Hepatocyte (in vitro differentiated cells): ENCODE data around the gene WIZ. TPM values are rescaled to one million over a fixed set of nuclear protein-coding genes. Genes with fewer than 3 reads are reported as not detected.

Experiments
- DNase-seq: peaks from one replicate; pipeline ENCODE4 v3.0.0-alpha.2; 2016; ENCODE audit warnings: low spot score
- H2AFZ ChIP-seq: fragments of 200-600 bp; sonication (generic); 2 replicates; pipeline ENCODE4 v1.6.0; 2016; ENCODE audit warnings: antibody characterized with exemption, mild to moderate bottlenecking
- H3K27ac ChIP-seq: fragments of 200-600 bp; sonication (generic); 2 replicates; pipeline ENCODE4 v1.5.1; 2016; ENCODE audit warnings: mild to moderate bottlenecking
- H3K27me3 ChIP-seq: fragments of 200-600 bp; sonication (generic); 2 replicates; pipeline ENCODE4 v1.6.1; 2016
- H3K36me3 ChIP-seq: fragments of 200-600 bp; sonication (generic); replicated peaks from 2 replicates; pipeline ENCODE4 v1.5.1; 2016; ENCODE audit warnings: low read depth; ENCODE audit not compliant: insufficient read depth
- H3K4me1 ChIP-seq: fragments of 200-600 bp; sonication (generic); 2 replicates; pipeline ENCODE4 v1.5.1; 2016; ENCODE audit warnings: mild to moderate bottlenecking, moderate library complexity; ENCODE audit not compliant: insufficient read depth
- H3K4me2 ChIP-seq: fragments of 200-600 bp; sonication (generic); 2 replicates; pipeline ENCODE4 v1.6.0; 2016
- H3K4me3 ChIP-seq: fragments of 200-600 bp; sonication (generic); 2 replicates; pipeline ENCODE4 v1.5.1; 2016; ENCODE audit warnings: mild to moderate bottlenecking
- H3K79me2 ChIP-seq: fragments of 200-600 bp; sonication (generic); 2 replicates; pipeline ENCODE4 v1.6.0; 2017; ENCODE audit warnings: mild to moderate bottlenecking
- H3K9me2 ChIP-seq: fragments of 200-600 bp; sonication (generic); replicated peaks from 2 replicates; pipeline ENCODE4 v1.6.0; 2017; ENCODE audit warnings: mild to moderate bottlenecking; ENCODE audit not compliant: insufficient read depth
- H3K9me3 ChIP-seq: fragments of 200-600 bp; sonication (generic); 2 replicates; pipeline ENCODE4 v1.5.1; 2016; ENCODE audit warnings: low read depth, mild to moderate bottlenecking
- H4K20me1 ChIP-seq: fragments of 200-600 bp; sonication (generic); 2 replicates; pipeline ENCODE4 v1.6.0; 2016; ENCODE audit warnings: mild to moderate bottlenecking; ENCODE audit not compliant: insufficient read depth, poor library complexity, severe bottlenecking
- EZH2 ChIP-seq: fragments of 200-600 bp; sonication (generic); IDR thresholded peaks from 2 replicates; pipeline ENCODE4 v1.6.1; 2016; ENCODE audit warnings: antibody characterized with exemption, mild to moderate bottlenecking, borderline replicate concordance
- EZH2phosphoT487 ChIP-seq: fragments of 200-600 bp; sonication (generic); IDR thresholded peaks from one replicate; pipeline ENCODE4 v1.6.1; 2018; ENCODE audit warnings: antibody characterized with exemption, mild to moderate bottlenecking, low read depth, moderate library complexity; ENCODE audit not compliant: unreplicated experiment, severe bottlenecking
- WGBS: methylation state at CpG from one replicate; pipeline ENCODE4 v1.1.6; 2016; ENCODE audit warnings: low lambda C conversion rate; ENCODE audit errors: missing lambda C conversion rate; 5-methylcytosine and 5-hydroxymethylcytosine counted together
- polyA plus RNA-seq: library from polyadenylated mRNA; unstranded; fragments of >200 nt; fragmentation: Nextera tagmentation; extraction: Ambion mirVana; gene quantifications from 2 replicates; pipeline ENCODE4 v1.2.1, GENCODE V29; 2016
- total RNA-seq: library from RNA; depleted of rRNA; stranded (reverse); fragments of >200 nt; gene quantifications from 2 replicates; pipeline ENCODE4 v1.2.3, GENCODE V29; 2014
- TF ChIP-seq, protein P1 (sequence below): fragments of 200-600 bp; sonication (generic); IDR thresholded peaks from 2 replicates; pipeline ENCODE4 v1.5.1; 2016; ENCODE audit warnings: antibody characterized with exemption, mild to moderate bottlenecking; ENCODE audit not compliant: poor library complexity

Gene WIZ
- total and polyA plus RNA-seq, 2 experiments from 2014 or later, result 18.6 to 24.5 TPM

DNA sequence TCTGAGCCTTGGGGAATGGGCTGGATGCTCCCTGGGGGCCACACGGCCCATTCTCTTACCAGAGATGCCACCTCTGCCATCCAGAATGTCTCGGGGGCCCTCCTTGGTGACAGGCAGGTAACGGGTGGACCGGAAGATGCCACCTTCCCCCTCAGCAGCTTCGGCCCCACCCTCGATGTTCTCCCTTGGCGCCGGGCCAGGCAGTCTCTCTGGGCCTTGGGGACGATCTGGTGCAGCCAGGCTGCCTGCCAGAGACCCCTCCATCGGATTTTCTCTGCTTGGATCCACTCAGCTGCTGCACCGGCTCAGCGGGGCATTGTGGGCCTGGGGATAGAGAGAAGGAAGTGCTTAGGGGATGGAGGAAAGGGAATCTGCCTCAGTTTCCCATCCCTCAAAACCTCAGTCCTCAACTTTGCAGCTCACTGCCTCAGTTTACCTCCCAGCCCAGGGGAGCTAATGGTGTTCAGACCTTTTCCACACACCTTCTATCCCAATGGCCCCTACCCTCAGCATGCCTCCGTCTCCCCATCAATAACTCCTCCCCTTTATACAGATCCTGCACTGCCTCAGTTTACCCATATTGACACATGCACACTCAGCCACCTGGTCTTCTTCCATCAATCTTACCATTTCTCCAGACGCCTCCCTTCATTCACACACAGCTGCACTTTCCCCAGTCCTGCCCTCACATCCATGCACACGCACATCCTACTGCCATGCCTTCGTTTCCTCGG is 1.5 kb downstream of the WIZ start:
- Histone ChIP-seq H3K36me3 (no peaks in the 10 kb centered on the region), H3K4me2 (peak overlapping the region; percentile 100), H3K9me2 (no peaks in the 10 kb centered on the region), H3K27ac (no peak overlapping the region), H4K20me1 (no peaks in the 10 kb centered on the region), H3K79me2 (no peaks in the 10 kb centered on the region), H2AFZ (no peak overlapping the region), H3K9me3 (no peaks in the 10 kb centered on the region), H3K4me3 (no peak overlapping the region), H3K4me1 (peaks cover 6% of the 10 kb centered on the region), H3K27me3 (peaks cover 4% of the 10 kb centered on the region)
- 78% methylated on average over 17 of the region's 17 CpGs for WGBS
- no peak for DNase-seq
- TF ChIP-seq EZH2, result no peak
- TF ChIP-seq, protein P1, sequence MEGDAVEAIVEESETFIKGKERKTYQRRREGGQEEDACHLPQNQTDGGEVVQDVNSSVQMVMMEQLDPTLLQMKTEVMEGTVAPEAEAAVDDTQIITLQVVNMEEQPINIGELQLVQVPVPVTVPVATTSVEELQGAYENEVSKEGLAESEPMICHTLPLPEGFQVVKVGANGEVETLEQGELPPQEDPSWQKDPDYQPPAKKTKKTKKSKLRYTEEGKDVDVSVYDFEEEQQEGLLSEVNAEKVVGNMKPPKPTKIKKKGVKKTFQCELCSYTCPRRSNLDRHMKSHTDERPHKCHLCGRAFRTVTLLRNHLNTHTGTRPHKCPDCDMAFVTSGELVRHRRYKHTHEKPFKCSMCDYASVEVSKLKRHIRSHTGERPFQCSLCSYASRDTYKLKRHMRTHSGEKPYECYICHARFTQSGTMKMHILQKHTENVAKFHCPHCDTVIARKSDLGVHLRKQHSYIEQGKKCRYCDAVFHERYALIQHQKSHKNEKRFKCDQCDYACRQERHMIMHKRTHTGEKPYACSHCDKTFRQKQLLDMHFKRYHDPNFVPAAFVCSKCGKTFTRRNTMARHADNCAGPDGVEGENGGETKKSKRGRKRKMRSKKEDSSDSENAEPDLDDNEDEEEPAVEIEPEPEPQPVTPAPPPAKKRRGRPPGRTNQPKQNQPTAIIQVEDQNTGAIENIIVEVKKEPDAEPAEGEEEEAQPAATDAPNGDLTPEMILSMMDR, result no peak

DNA sequence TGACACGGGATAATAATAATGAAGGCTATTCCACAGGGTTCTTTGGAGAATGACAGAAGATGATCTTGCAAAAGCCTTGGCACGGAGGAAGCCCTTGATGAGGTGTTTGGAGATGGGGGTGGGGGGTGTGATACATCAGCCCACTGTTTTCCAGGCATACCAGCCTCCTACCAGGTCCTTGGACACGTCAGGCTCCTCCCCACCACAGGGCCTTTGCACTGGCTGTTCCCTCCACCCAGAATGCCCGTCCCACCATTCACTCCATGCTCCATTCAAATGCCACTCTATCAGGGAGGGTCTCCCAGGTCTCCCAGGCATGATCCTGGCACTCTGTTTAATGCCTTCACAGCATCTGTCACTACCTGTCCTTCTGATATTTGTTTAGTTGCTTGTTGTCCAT is 2.7 kb downstream of the WIZ start:
- Histone ChIP-seq H2AFZ (no peak overlapping the region), H3K4me3 (no peak overlapping the region), H3K4me1 (peaks cover 3% of the 10 kb centered on the region), H3K4me2 (no peak overlapping the region), H3K9me3 (no peaks in the 10 kb centered on the region), H4K20me1 (no peaks in the 10 kb centered on the region), H3K27ac (no peak overlapping the region), H3K79me2 (no peaks in the 10 kb centered on the region), H3K27me3 (no peaks in the 10 kb centered on the region), H3K9me2 (no peaks in the 10 kb centered on the region), H3K36me3 (no peaks in the 10 kb centered on the region)
- TF ChIP-seq, protein P1, result no peak
- TF ChIP-seq EZH2phosphoT487, result no peak
- no peak for TF ChIP-seq EZH2
- 83% methylated on average over 4 of the region's 4 CpGs for WGBS
- DNase-seq, result no peak

DNA sequence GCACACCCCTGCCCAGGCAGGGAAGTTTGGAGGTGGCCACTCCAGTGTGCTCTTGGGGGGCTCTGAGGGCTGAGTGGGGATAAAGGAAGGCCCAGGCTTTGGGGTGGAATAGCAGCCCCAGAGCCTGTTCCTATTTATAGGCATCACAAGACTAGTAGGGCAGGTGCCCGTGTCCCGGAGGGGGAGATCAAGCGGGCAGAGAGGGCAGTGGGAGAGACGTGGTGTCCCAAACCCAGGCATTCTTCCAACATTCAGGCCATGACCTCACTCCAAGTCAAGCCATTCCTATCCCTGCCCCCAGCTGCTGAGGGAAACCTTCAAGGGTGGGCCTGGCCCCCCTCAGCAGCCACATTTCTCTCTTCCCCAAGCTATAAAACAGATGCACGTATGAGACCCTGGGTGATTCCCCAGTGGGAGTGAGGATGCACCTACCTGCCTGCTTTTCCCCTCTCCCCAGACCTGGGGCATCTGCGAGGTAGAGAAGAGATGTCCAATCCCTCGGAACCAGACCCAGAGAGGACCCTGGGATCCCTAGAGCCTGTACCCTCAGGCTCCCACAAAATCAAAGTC is 3.9 kb downstream of the WIZ start:
- Histone ChIP-seq H3K4me2 (no peak overlapping the region), H4K20me1 (no peaks in the 10 kb centered on the region), H2AFZ (no peak overlapping the region), H3K9me2 (no peaks in the 10 kb centered on the region), H3K79me2 (no peaks in the 10 kb centered on the region), H3K9me3 (no peaks in the 10 kb centered on the region), H3K27ac (no peak overlapping the region), H3K36me3 (no peaks in the 10 kb centered on the region), H3K4me1 (peaks cover 3% of the 10 kb centered on the region), H3K27me3 (no peaks in the 10 kb centered on the region), H3K4me3 (no peak overlapping the region)
- TF ChIP-seq, protein P1, result no peak
- TF ChIP-seq EZH2 (no peak), EZH2phosphoT487 (no peak)
- 89% methylated on average over 7 of the region's 7 CpGs for WGBS
- DNase-seq, result no peak
